NCI-H345 treated with DMSO at 0.1 percent for 48 hours (cell line): ENCODE measurements around the gene MTCP1.

Experiments
- DNase-seq: peaks from one replicate; lab custom pipeline; 2025; ENCODE audit not compliant: unreplicated experiment; lab: John Stamatoyannopoulos, UW

MTCP1 gene

GRCh38 chrX:155070975-155071693, at the start of gene MTCP1, which contains the start of the genes BRCC3 and CMC4:
TSS of gene MTCP1 (minus strand) at chrX:155071136. CDS start at chrX:155066010, 5,126 bp downstream.
TSS of gene BRCC3 (plus strand) at chrX:155071508. CDS start at chrX:155071528, 20 bp downstream.
TSS of gene CMC4 (minus strand) at chrX:155071136. CDS start at chrX:155064023, 7,113 bp downstream.
- peak; percentile 87 for DNase-seq

- DNase-seq = no peak
Measured at GRCh38 chrX:155115174-155115819, 44.4 kb upstream of the MTCP1 start.

GRCh38 chrX:155113097-155113496, 42.2 kb upstream of the MTCP1 start:
- no peak for DNase-seq

GRCh38 chrX:155112171-155112570, 41.2 kb upstream of the MTCP1 start:
- DNase-seq = no peak

GRCh38 chrX:155108427-155108826, 37.5 kb upstream of the MTCP1 start:
- DNase-seq = no peak

- no peak for DNase-seq
Measured at GRCh38 chrX:155105919-155106318, 35.0 kb upstream of the MTCP1 start.

- DNase-seq = peak; percentile 8
Measured at GRCh38 chrX:155094468-155095061, 23.6 kb upstream of the MTCP1 start.

GRCh38 chrX:155086961-155087735, 16.2 kb upstream of the MTCP1 start:
- no peak for DNase-seq

GRCh38 chrX:155086202-155086840, 15.4 kb upstream of the MTCP1 start:
- no peak for DNase-seq

- DNase-seq = no peak
Measured at GRCh38 chrX:155071694-155072280, 851 bp upstream of the MTCP1 start.

GRCh38 chrX:155070663-155070974, 317 bp downstream of the MTCP1 start:
- DNase-seq = no peak

- no peak for DNase-seq
Measured at GRCh38 chrX:155070038-155070437, 898 bp downstream of the MTCP1 start.

- no peak for DNase-seq
Measured at GRCh38 chrX:155069414-155069813, 1.5 kb downstream of the MTCP1 start.

- DNase-seq = no peak
Measured at GRCh38 chrX:155068165-155068564, 2.8 kb downstream of the MTCP1 start.

GRCh38 chrX:155065035-155065734, 5.8 kb downstream of the MTCP1 start:
- DNase-seq = no peak

- DNase-seq = no peak
Measured at GRCh38 chrX:155061760-155062159, 9.2 kb downstream of the MTCP1 start.

- DNase-seq = peak; percentile 49
Measured at GRCh38 chrX:155056877-155057792, 13.8 kb downstream of the MTCP1 start.

- DNase-seq = no peak
Measured at GRCh38 chrX:155056471-155056870, 14.5 kb downstream of the MTCP1 start.

- DNase-seq = no peak
Measured at GRCh38 chrX:155055494-155055893, 15.4 kb downstream of the MTCP1 start.
